Left lobe of liver (tissue), 2 donors: ENCODE data around the gene C12orf57. TPM values are rescaled to one million over a fixed set of nuclear protein-coding genes. Genes with fewer than 3 reads are reported as not detected.
A peak's percentile ranks its signal among the peaks of the same experiment; 100 is the strongest.

Experiments
- ATAC-seq: fragments of 200-7000 bp; cut with Tn5 transposase; one replicate; pipeline ENCODE4 v1.9.1; 2020; ENCODE audit warnings: mild to moderate bottlenecking, moderate library complexity
- DNase-seq: peaks from one replicate; pipeline ENCODE4 v3.0.0-alpha.2; 2020; ENCODE audit warnings: low spot score
- total RNA-seq: library from RNA; stranded (reverse); gene quantifications from one replicate; pipeline ENCODE4 v1.2.1, GENCODE V29; 2021
- donor health status: DM: no; HTN: no; CAD: no; lungs with moderate emphysema.
- donor health status: DM: no; HTN: yes; CAD: no.

Gene C12orf57
- total RNA-seq, 1 donor from 2014 or later, result 86.3 TPM

GRCh38 chr12:6962285-6963015 lies 18.6 kb downstream of the C12orf57 start:
- ATAC-seq, result peak; percentile 8
- peak; percentile 48 for DNase-seq

DNA sequence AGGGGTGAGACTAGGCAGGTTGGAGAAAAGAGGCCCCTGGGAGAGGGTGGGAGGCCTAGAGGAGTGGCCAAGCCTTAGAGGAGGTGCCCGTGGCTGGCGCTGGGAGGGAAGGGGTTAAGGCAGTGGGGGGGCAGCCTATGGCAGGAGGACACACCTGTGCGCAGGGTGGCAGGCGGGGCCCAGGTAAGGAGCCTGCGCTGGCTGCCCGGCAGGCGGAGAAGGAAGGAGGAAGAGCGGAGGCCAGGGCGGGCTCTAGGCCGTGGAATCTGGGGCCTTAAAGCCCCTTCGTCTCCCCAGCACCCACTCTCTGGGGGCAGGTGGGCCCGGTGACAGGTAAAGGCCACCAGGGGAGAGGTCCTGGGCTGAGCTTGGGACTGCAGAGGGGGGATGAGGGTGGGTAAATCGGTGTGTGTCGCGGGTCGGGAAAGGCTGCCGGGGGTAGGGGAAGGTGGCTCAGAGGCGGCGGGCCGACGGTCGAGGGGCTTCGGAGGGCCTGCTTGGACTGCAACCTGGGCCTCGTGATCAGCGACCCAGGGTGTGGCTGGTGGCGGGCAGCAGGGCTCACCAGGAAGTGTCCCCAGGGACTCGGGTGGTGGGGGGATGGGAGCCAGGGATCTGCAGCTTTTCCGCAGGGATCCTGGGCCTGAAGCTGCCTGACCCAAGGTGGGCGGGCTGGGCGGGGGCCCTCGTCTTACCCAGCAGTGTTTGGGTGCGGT lies 19.4 kb downstream of the C12orf57 start:
- ATAC-seq (no peak), DNase-seq (peak; percentile 50)

DNA sequence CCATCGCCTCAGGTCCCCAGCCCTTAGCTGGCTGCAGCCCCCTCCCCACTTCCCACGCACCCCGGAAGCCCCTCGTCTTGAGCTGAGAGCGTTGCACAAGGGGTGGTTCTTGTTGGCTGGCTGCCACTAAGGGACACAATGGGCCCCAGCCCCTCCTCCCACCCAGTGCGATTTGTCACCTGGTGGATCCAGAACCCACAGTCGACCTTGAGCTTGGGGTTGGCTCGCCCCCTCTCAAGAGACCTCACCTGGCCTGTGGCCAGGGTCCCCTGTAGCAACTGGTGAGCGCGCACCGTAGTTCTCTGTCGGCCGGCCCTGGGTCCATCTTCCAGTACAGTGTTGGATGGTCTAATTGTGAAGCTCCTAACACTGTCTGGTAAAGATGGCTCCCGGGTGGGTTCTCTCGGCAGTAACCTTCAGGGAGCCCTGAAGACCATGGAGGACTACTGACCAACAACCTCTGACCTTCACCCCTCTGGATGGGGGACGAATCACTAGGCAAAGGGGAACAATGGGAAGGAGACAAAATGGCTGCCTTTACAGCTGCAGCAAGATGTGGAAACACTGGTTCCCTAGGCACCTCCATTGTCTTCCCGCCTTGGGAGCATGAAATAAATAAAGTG lies 20.1 kb downstream of the C12orf57 start:
- ATAC-seq, result no peak
- DNase-seq, result peak; percentile 49

- ATAC-seq (no peak), DNase-seq (peak; percentile 46)
These were observed 20.8 kb downstream of the C12orf57 start for GRCh38 chr12:6964605-6965025.

GRCh38 chr12:6965026-6965661 lies 21.3 kb downstream of the C12orf57 start:
- peak; percentile 86 for DNase-seq
- ATAC-seq, result peak; percentile 68

DNA sequence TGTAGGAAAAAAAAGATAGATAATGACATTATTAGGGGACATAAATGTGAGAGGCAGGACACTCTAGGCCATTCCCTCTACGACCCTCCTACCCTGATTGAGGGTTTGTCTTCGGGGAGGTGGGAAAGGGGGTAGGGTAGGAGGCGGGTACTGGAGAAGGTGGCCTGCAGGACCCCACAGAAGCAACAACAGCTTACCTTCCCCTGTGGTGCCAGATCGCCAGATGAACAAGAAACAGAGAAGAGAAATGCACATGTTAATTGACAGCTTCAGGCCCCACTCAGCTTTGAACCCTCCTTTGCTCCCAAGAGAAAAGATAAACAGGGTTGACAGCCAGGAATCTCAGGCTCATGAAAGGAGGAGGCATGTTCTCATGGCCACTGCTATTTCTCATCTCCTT lies 21.9 kb downstream of the C12orf57 start:
- DNase-seq (no peak), ATAC-seq (no peak)

DNA sequence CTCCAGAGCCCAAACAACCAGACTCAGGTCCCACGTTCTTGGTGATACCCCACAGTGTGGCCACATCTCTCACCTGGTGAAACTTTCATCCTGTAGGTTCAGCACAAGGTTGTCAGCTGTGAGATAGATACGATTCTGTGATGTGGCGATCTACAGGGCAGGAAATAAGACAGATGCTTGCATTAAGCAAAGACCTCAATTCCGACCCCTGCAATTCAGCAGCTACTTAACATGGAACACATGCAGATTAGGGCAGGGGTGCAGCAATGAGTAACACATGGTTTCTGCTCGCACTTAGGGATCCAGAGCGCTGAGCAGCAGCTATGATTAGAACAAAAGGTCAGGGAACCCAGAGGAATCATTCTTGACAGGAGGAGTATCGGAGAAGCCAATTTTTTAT lies 22.5 kb downstream of the C12orf57 start:
- no peak for DNase-seq
- no peak for ATAC-seq

GRCh38 chr12:6967651-6968100 lies 23.9 kb downstream of the C12orf57 start:
- ATAC-seq, result no peak
- DNase-seq, result no peak

DNA sequence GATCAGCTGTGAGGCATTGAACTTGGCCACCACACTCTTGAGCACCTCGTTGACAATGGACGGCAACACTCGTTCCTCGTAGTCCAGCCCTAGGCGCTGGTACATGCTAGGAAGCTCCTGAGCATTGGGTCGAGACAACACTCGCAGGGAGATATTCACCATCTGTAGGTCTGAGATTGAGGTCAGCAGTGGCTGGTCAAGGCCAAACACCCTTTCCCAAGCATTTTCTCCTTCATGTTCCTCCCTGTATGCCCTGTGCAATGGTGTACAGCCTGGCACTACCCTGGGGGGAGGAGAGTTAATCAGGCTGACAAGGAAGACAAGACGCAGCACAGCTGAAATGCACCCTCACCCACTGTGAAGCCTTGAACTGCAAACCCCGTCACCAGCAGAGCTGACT lies 24.6 kb downstream of the C12orf57 start:
- DNase-seq (no peak), ATAC-seq (no peak)

DNA sequence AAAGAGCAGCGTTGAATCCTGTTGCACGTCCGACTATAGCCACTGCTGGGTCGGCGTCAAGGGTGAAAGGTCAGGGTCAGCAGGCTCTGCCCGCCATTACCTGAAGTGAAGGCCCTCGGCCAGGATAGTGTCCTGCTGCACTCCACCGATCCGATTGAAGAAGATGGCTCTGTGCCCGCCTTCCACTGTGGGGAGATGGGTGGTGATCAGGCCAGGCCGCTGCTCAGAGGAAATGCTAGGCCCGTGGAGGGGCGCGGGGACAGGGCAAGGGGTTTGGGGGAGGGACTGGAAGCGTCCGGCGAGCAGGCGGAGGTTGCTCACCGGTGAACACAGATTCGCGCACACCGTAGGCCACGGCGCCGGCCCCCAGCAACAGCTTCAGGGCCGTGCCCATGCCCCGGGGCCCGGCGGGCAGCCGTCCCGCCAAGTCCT lies 26.3 kb downstream of the C12orf57 start:
- peak; percentile 73 for DNase-seq
- peak; percentile 54 for ATAC-seq

DNA sequence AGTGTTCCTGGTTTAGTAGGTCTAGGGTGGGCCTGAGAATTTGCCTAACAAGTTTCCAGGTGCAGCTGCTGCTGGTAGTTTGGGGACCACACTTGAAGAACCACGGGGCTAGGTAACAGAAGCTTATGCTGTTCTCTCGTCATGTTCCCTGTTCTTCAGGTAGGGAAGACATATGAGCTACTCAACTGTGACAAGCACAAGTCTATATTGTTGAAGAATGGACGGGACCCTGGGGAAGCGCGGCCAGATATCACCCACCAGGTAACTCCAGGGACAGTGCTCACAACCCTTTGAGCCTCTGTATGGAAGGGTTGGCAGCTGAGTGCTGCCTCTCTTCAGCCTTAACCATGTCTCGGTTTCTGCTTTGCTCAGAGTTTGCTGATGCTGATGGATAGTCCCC lies 30.4 kb downstream of the C12orf57 start:
- ATAC-seq (no peak), DNase-seq (no peak)

DNA sequence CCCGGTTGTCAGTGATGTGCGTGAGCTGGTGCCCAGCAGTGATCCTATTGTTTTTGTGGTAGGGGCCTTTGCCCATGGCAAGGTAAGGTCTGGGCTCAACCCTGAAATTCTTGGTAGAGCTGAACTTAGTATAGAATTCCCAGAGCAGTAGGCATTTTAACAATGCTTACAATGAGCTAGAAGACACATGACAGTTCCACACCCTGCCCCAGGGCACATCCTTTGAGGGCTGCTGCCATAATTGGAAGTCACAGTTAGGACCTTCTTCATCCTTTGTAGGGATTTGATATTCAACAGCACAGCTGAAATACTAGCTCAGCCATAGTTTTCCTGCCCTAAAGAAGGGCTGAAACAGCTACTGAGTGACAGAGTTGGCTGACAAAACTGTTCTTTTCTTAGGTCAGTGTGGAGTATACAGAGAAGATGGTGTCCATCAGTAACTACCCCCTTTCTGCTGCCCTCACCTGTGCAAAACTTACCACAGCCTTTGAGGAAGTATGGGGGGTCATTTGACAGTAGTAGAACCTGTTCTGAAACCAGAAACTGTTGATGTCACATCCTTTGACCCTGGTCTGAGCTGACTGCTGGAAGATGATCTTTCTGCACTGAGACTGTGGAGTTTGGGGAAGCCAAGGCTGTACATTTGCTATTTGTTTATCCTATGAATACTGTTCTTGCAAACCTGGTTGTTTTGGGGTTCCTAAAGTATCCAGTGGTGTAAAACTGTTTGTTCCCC lies 31.6 kb downstream of the C12orf57 start:
- no peak for ATAC-seq
- no peak for DNase-seq

DNA sequence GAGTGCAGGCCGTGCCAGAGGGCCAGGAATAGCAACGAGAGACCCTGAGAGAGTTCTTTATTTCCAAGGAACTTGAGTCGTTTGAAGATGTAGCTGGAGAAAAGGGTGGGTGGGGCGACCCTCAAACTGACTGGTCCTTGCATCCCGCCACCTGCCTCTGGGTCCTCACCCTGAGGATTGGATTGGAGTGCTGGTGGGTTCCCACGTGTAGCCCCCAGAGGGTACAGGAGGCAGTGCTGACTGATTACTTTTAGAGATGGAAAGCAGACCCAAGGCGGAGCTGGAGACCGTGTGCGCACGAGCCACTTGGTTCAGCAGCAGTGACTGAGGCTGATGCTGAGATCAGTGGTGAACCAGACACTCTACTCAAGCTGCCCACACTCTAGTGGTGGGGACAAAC lies 33.8 kb downstream of the C12orf57 start:
- DNase-seq, result no peak
- no peak for ATAC-seq

DNA sequence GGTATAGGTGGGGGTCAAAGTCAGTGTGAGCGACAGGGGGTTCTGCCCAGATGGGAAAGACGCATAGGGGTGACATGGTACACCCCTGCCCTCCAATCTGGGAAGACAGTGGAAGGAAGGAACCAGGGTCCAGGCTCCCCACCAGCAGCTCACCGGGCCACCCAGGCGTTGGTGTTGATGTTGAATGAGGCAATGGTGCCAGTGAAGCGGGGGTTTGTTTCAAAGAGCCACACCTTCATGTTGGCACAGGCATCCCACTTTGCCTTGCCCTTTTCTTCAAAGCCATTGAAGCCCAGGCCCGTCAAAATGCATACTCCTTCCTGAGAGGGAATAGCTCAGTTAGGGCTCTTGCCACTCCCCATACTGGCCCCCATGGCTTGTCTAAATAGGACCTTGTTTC lies 34.4 kb downstream of the C12orf57 start:
- ATAC-seq, result no peak
- DNase-seq, result no peak

DNA sequence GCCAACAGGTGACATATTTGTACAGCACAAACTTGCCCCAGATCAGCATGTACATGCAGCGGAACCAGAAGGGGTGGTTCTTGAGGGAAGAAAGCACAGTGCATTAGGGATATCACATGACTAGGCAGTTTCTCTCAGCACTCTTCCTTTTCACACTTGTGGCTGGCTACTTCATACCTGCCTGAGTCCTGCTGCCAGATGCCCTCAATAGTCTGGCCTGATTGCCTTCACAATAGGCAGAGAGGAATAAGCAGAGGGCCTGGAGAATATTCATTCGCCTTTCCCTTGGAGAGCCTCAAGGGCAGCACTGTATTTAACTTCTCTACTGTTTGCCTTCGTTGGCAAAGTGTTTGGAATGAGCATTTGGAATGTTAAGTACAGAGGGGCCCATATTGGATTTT lies 34.8 kb downstream of the C12orf57 start:
- DNase-seq, result no peak
- no peak for ATAC-seq

DNA sequence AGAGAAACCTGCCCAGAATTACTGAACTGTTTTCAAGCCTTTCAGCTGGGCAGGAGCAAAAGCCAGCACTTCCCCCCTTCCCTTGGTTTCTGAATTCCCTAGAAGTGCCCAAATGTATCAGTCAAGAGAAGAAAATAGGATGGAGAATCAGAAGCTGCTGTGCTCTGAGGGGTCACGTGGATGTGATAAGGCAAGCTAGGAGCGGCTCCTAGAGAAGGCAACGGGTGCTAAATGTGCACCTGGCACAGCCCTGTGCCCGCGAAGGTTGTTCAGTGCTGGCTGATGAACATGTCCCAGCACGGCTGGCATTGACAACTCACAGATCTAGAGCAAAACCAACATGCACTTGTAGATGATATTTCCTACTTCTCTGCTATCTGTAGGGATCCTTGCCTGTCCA lies 35.2 kb downstream of the C12orf57 start:
- ATAC-seq (no peak), DNase-seq (no peak)

- no peak for ATAC-seq
- DNase-seq, result no peak
These were observed 35.6 kb downstream of the C12orf57 start for GRCh38 chr12:6979453-6979852.

GRCh38 chr12:6980075-6980474 lies 36.3 kb downstream of the C12orf57 start:
- DNase-seq, result no peak
- ATAC-seq, result no peak

- DNase-seq, result no peak
- peak; percentile 48 for ATAC-seq
These were observed 36.9 kb downstream of the C12orf57 start for GRCh38 chr12:6980740-6981139.

DNA sequence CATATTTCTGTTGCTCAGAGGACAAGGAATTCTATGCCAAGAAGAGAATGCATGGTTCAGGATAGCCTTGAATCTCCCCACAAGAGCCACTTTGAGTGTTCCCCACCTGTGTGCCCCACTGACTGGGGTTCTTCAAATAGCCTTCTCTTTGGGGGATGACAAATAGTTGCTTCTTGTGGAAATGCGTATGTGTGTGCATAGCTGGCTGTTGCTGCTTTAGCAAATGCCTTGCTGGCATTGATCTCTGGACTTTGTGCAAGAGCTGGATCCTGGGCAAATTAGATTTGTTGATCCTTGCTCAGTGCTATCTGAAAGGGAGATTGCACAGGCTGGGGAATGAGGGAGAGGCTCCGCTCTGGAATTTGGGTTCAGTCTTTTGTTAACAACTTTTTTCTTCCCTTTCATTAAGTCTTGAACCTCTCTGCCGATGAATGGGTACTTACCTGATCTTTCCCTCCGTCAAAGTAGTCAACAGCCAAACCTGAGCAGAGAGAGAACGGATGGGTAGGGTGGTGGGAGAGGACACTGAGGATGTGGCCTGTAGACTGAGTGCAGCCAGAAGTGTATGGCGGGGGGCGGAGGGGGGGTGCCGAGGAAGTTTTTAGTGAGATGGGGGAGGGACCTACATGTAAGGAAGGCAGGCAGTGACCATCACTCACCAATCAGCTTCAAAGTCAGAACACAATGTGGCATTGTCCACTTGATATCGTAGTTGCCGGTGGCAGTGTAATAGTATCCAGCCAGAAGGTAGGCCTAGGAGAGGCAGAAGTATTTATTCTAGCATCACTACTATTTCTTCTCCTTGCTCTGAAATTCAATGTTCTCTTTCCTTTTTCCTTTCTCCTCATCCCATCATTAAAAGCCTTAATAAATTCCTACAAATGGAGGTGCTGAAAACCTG lies 37.6 kb downstream of the C12orf57 start:
- ATAC-seq (peak; percentile 89), DNase-seq (peak; percentile 80)
